Measurements from ENCODE around the gene PKNOX2.

PKNOX2 gene

DNA sequence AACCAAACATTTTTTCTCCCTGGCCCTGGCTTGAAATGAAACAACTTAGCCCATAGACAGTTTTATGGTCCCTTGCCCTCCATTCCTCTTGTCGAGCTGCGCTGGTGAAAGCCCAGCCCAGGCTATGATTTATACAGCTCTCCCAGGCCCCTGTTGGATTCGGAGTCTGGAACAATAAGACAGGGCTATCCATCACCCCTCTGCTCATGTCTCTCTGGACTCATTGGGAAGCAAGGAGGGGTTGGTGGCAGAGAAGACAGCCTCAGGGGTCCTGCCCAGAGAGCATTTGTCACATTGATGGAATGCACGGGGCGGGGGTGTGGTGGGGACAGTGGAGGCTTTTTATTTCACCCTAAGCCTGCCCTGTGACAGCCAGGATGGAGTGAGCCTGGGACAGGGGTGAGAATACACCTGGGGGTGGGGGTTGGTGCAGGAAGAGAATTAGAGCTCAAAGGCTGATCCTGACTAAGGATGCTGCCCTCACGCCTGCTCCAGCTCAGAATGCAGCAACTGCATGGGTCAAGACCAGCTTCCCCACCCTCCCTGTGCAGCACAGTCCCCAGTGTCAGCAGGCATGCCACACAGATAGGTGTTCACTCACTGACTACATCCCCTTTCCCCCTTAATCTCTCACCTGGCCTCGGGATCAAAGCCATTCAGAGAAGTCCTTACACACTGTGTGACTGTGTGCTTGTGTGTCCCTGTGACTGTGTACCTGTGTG lies 10.0 kb upstream of the PKNOX2 start:
- DNase-seq: no peak

DNA sequence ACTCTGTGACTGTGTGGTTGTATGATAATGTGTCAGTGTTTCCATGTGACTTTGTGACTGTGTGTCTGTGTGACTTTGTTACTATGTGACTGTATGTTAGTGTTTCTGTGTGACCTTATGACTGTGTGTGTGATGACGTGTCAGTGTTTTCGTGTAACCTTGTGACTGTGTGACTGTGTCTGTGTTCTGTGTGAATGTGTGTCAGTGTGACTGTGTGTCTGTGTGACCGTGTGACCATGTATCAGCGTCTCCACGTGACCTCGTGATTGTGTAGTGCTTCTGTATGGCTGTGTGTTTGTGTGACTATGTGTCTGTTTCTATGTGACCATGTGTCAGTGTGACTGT lies 9.5 kb upstream of the PKNOX2 start:
- DNase-seq: no peak

DNA sequence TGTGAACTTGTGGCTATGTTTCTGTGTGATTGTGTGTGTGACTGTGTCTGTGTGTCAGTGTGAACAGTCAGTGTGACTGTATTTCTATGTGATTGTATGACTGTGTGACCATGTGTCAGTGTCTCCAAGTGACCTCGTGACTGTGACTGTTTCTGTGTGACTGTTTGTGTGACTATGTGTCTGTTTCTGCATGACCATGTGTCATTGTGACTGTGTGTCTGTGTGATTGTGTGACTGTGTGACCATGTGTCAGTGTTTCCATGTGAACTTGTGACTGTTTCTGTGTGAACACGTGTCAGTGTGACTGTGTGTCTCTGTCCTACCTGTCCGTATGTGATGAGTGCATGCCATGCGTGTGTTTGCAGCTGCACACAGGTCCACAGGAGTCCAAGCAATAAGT lies 8.8 kb upstream of the PKNOX2 start:
- no peak for DNase-seq

DNA sequence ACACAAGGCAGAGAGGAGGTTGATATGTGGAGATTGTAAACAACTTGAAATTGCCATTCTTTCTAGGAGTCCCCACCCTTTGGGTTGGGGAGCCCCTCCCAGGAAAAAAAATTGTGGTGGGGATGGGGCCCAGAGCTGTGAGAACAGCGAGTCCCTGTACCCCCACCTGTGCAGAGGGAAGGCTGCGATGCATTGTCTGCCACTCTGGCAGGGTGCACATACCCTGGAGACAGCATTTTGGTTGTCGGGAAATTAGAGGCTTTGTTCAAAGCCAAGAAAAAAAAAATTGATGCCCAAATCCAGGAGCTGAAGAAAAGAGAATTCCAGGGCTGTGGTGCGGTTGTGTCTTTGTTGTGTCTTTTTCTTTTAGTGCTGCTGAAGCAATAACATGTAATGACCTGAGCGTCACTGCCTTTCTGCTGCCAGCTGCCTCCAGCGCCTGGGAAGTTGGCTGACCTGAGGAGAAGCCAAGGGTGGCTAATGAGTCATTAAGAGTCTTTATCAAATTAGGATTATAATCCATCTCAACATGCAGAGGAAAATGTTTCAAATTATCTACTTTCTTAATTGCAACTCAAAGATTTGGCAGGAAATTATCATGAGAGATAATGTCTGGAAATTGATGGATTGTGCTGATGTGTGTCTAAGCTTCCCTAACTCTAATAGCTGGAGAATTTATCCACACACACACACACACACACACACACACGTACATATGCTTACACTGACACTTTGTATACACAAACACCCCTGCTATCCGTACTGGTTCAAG lies 8.0 kb upstream of the PKNOX2 start:
- DNase-seq: no peak

DNA sequence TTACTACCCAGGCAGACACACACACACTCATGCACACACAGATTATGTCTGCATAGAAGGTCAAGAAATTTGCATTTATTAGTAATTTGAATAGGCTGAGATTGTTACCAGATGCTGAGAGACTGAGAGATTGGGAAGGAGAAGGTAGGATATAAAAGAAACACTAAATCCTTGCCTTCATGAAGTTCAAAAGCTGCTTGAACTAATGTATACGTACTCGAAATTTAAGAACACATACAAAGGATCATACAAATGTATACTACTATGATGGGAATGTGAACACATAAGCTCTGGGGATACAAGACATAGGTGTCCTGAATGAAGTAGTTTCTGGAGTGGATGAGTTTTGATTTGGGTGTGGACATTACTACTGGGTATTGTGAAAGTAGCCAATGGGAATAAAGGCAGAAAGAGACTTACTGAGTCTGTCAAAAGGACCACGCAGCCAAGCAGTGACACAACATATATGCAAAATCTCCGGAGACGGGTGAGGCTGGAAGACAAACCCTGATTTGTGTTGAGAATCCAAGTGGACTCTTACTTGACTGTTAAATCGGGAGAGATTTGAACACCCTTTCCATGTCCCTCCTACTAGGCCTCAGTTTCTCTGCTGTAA lies 7.3 kb upstream of the PKNOX2 start:
- no peak for DNase-seq

DNA sequence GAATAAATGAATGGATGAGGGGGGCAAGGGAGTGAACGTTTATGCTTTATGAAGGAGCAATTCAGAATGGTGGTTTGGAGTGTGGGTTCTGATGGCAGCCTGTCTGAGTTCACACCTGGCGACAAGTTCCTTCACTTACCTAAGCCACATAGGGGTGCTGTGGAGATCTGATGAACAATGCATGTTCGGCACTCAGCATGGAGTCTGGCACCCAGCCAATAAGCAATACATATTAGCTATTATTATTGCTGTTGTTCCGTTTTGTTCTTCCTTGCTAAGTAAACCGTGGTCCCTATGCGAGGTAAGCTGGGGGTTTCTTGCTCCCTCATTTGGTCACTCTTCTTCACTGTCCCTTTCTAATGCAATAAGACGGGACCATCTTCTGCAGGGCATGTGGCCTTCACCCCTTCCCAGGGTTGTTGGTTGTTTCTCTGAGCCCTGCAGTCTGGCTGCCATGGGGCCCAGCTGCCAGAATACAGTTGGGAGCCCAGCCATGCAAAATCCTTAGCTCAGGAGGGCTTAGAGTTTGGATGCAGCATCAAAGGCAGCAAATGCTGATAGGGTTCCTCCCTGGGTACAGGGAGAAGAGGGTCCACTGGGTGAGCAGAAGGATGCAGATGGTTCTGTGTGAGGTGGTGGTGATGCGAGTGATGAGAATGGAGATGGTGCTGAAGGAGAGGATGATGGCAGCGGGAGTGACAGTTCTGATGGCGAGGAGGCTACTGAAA lies 6.4 kb upstream of the PKNOX2 start:
- no peak for DNase-seq

DNA sequence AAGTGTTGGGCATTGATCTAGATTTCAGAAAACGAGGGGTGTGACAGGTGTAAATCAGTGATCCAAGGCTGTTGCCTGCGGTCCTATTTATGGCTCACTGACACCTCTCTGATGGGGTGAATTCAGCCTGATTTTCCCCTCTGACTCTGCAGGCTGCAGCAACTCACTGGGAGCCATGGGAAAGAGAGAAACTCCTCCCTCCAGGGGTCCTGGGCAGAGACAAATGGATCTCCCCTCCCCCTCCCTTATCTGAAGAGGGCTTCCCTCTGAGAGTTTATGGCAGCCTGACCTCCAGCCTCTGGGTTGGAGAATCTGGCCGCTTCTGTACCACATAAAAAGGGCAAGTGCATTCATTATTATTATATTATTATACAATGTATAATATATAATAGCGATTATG lies 1.8 kb upstream of the PKNOX2 start:
- DNase-seq: no peak

DNA sequence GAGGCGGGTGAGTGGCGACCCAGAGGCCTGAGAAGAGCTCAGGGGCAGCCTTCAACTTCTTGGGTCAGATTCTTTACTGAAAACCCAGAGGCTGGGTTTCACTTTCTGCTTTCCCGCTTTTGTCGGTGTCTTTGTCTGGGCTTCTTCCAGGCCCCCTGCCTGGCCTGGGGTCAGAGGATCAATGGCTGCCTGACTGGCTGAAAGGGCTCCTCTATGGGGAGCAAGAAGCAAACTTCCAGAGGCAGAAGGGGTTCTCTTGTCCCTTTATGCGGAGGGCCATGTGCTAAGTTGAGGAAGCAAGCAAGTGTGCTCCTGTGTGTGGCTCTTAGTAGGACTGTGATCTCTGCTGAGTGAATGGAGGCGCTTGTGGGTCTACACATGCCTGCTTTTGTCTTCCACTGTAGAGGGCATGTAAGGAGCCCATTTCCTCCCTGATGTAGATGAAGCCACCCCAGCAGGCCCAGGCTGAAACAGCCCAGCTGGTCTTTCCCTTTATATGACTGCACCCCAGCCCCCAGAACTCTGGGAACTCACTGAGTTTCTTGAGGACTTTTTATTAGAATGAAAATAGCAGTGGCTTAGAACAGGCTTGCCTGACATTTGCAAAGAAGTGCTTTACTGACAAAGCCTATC lies 1.0 kb upstream of the PKNOX2 start:
- DNase-seq: no peak

DNA sequence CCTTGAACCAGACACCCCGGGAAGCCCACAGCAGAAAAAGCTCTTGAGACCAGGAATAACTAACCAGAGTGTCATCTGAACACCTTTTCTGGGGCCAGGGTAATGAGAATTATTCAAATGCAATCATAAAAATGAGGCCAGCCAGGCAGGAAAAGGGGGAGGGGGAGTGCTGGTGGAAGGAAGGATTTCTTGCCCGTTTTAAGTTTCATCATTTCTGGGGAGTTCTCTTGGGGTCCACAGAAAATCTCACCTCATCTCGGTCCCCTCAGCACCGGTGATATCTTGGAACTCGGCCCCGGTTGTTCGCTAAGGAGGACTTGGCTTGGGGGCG lies 495 bp upstream of the PKNOX2 start:
- no peak for DNase-seq

DNA sequence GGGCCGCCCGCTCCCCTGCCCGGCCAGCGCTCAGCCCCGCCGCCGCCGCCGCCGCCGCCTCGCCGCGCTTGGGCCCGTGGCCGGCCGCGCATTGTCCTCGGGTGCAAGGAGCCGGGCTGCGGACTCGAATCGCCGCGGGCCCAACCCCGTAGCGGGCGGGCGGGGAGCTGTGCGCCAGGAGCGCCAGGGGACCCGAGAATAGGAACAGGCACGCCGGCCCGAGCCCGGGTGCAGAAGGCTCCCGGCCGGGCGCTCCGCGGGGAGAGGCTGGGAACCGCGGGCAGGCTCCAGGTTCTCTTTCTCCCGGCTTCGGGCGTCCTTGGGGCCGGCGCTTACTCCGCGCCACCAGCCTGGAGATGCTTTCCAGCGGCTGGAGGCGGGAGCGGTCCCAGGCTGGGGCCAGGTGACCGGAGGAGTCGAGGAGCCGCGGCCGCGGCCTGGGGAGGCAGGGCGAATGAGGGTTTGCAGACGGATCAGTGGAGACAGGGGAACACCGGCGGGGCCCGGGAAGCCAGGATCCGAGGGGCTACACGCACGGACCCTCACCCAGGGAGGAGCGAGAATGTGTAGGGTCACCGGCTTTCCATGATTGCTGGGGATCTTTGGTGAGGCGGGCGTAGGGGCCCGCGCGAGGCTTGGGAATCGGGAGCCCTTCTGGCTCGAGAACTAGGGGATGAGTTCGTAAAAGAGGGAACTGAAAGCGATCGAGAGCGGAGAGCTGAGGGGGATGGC lies 726 bp downstream of the PKNOX2 start:
- DNase-seq: peak; percentile 25

DNA sequence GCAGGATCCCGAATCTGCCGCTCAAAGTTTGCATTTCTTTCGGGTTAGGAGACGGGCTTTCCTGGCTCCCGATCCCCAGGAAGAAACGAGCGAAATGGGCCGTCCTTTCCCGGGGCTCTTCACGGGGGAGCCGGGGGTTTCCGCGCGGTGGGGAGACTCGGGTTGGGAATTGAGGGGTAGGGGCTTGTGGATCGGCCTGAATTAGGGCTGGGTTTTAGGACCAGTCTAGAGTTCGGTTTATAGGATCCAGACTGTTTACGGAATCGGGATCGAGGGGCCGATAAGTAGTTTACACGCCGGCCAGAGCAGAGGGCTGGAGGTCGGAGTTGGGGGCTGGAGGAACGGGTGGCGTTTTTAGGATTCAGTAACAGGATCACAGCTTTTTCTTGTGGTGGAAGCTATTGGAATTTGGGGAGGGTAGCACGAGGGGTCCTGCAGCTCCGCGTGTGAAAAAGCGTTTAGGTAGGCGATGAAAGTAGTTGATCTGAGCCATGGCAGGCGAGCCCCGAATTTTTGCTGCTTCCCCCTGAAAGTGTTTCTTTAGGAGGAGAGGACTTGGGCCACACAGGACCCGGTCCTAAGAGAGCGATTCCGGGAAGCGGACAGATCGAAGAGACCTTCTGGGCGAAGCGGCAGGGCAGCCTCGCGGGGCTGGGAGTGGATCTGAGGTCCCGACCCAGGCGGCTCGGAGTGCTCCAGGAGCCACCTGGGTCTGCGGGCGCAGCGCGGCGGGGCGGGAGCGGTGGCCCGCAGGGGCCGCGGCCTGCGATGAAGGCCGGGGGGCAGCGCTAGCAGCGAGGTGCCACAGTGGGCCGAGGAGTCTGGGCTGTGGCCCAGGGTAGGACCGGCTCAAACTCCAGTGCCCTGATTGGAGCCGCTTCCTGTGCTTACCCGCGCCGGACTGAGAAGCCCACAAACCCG lies 1.6 kb downstream of the PKNOX2 start:
- peak; percentile 34 for DNase-seq

DNA sequence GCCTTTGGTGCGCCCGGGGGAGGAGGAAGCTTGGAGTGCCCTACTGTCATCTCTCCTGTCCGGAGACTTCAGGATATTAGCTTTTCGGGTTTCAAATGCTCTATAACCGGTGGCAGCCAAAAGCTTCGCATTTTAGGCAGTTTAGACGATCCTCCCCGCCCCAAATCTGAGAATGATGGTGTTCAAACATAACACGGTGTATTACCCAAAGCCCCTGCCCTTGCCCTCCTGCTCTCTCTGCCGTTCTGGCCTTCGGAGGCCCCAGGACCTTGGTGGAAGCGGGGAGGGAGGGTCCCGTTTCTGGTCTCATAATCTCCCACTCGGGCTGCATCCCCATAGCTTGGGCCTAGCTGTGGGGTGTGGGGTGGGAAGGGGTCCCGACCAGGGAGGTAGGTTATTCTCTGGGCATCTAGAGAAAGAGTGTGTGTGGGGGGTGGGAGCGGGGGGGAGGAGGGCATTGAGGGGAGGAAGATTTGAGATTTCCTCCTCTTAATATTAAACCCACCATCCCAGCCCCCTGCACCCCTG lies 2.3 kb downstream of the PKNOX2 start:
- no peak for DNase-seq

DNA sequence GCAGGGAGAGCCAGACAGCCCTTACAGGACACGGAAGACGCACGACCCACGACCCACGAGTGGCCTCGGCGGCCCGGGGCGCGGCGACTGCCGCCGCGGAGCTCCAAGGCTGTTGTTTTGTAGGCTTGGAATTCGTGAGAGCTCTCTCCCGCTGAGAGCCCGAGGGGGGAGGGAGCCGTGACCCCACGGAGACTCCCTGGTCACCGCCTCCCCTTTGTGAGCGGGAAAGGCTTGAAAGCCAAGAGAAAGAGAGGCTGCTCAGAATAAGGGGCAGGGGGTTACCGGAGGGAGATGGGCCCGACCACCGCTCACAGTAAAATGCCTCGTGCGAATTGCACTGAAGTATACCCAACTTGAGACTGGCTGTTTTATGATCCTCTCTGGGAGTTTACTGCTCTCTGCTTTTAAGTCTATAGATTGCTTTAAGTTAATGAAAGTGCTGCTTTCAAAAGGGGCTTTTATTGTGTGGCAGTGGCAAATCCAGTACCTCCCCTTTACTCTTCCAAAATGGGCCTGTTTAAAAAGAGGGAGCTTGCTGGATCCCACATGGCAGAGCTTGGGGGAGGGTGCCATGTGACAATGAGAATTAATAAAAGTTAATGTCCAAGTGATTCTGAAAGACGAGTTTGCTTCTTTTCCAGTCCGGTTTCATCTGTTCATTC lies 2.9 kb downstream of the PKNOX2 start:
- DNase-seq: peak; percentile 57

DNA sequence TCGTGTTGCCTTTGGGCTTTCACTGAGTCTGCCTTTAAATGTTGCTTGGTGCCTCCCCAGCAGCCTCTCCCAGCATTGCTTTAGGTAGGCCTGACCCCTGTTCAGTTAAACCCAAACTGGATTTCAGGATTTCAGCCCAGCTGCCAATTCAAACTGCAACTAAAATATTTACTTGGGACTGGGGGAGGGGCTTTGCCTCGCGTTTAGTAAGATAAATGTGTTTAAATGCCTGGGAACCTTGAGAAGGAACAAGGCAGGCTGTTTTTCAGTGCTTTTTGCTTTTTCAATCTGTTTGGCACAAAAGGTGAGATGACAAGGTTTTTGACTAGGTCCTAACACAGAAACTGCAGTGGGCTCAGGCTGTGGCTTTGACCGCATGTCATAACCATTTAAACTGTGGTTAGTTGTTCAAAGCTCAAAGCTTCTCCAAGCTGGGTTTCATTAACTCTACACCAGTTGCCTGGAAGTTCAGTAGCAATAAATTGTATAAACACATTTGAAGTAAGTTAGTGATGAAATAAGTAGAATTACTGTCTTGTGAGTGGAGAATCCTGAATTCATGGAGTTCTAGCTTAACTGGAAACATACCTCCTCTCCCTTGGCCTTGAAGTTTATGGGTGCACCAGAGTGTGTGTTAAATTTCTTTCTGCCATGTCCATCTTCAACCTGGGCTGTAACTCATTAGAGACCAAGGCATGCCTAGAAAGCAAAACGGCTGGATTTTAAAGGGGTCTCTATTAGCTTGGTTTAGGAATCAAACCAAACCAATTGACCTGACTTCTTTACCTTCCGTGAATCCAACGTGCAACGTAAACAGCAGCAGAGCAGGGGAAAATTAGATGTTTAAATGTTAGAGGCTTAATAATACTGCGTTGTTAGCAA lies 3.6 kb downstream of the PKNOX2 start:
- DNase-seq: peak; percentile 92

DNA sequence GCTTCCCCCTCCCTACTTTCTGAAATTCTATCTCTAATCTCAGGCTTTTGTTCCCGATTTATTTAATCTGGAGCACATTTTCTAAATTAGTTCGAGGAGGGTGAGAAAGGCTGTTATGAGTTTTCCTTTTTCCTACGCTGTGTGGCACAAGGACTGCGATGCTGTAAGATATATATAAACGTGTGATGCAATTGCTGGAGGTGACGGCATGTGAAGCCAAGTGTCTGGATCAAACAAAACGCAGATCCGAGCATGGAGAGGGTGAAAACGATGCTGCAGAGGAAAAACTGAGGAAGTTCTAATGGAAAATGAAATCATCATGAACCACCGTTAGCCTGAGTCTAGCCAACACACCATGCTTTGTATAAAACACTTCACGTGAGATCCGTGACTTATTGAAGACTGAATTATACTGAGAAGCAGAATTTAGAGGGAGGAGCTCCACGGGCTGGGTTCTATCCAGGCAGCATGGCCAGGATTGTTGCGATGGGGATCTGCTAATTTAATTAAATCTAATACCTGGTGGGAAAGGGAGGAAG lies 4.4 kb downstream of the PKNOX2 start:
- peak; percentile 17 for DNase-seq

DNA sequence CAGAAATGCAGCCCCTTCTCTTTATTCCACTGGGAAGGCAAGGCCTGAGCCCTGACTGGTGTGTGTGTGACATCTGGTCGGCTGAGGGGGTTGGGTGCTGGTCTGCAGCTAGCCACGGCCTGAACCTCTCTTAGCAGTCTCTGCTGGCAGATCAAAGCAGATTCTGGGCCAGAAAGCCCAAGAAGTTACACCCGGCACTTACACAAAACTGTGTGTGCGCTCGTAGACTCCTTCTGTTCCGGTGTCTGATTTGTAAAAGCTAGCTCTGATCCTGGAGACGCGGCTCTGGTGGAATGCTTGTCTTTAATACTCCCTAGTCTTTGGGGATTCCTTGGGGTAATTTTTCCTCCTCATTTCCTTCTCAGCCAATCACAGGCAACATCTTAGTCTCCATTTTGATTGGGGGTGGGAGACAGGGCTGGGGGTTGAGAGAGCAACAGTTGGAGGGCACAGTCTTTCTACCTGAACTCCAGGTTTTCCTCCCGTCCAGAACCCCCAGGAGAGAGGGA lies 5.5 kb downstream of the PKNOX2 start:
- DNase-seq: no peak

DNA sequence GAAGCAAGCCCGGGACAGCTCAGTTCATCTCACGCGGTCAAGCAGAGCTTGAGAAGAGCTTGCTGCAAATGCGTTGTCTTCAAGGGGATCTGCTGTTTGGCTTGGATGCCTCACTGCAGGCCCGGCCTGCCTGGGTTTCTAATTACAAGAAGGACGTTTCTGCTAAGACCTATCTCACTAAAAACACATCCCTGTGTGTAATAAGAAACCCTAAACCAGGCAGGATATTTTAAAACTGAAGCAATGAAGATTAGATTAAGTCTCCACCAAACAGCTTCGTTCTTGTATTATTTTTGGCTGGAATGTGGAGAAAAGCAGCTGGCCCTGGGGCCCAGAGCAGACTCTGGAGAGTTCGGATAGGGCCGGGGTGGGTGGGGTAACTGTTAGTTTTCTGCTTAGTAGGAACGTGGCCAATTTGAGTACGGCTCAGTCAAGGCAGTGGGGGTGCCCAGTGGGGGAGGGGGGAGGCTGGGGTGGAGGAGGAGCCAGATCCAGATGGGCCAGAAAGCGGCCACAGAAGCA lies 6.0 kb downstream of the PKNOX2 start:
- DNase-seq: peak; percentile 85

DNA sequence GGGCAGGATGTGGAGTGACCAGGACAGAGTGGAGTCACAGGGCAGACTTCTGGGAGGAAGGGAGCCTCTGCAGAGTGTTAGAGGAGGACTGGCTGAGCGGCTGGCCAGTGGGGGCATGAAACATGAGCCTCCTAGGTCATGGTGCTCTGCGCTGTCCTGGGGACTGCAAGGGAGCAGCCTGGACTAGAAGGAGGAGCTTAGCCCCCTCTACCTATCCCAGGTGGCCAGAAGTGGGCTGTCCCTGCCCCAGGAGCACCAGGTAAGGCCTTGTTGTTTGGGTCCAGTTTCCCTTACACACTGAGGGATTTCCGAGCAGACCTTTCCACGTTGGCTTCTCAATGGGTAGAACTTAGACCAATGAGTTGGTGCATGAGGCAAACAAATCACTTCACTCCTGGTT lies 7.4 kb downstream of the PKNOX2 start:
- DNase-seq: no peak
